K562 (cell line): ENCODE data around the gene TIMP2. TPM values are rescaled to one million over a fixed set of nuclear protein-coding genes. Genes with fewer than 3 reads are reported as not detected.

Experiments used
- ATAC-seq: fragments of 200-7000 bp; cut with Tn5 transposase; 3 replicates; pipeline ENCODE4 v1.9.1; 2020; ENCODE audit warnings: moderate library complexity
- BruUV-seq: library from RNA; stranded (reverse); fragments of 400-500 nt; replicated peaks from 2 replicates; lab custom pipeline; 2021; lab: Mats Ljungman, UMichigan
- CTCF ChIA-PET: fragments of 300-600 bp; formaldehyde crosslinking; extraction: SDS; loops from one replicate; lab custom pipeline; 2021; ENCODE audit warnings: low intra/inter-chr PET ratio; lab: Yijun Ruan, JAX
- POLR2A ChIA-PET: fragments of 300-600, 350-650 bp; sonication (Branson Sonifier 250); formaldehyde crosslinking; extraction: SDS; loops from one replicate; lab custom pipeline; 2021; ENCODE audit warnings: antibody characterized with exemption, inconsistent platforms; lab: Yijun Ruan, JAX
- DNase-seq, 4 experiments: peaks; one replicate each; pipeline versions ENCODE4 v3.0.0 to v3.0.0-alpha.2; 2011 to 2018; ENCODE audit warnings: low spot score in 3 of 4, mixed read lengths in 3 of 4; ENCODE audit errors: extremely low read depth in 1 of 4
- FAIRE-seq: peaks from 2 replicates; lab custom pipeline; 2011; peaks lifted over from hg19 to GRCh38; lab: Jason Lieb, UNC
- H2AFZ ChIP-seq: 2 replicates; pipeline ENCODE4 v1.6.0; 2011; ENCODE audit warnings: low read depth, low read length, control low read depth, inconsistent platforms
- H3K27ac ChIP-seq: fragments of 200-600 bp; 3 replicates; pipeline ENCODE4 v1.8.0; 2011; ENCODE audit warnings: low read depth, mild to moderate bottlenecking, control low read depth, inconsistent platforms, low read length, moderate library complexity, mixed read lengths; ENCODE audit errors: extremely low read depth
- H3K27me3 ChIP-seq, 2 experiments: fragments of 300-600 bp in 1 of 2; 2 replicates in 1 of 2; 3 replicates in 1 of 2; pipeline versions ENCODE4 v1.6.0 to v1.8.0; 2011; ENCODE audit warnings: inconsistent platforms in 2 of 2, low read length in 2 of 2, mild to moderate bottlenecking in 1 of 2, mixed read lengths in 1 of 2, moderate library complexity in 1 of 2; ENCODE audit not compliant: control insufficient read depth in 2 of 2, insufficient read depth in 2 of 2
- H3K36me3 ChIP-seq: fragments of 300-600 bp; 3 replicates; pipeline ENCODE4 v1.8.0; 2011; ENCODE audit warnings: mild to moderate bottlenecking, low read length, inconsistent platforms; ENCODE audit not compliant: control insufficient read depth, insufficient read depth
- H3K4me1 ChIP-seq, 2 experiments: fragments of 200-600 bp in 1 of 2; replicated peaks in 1 of 2; 2 replicates in 1 of 2; 3 replicates in 1 of 2; pipeline versions ENCODE4 v1.5.1 to v1.8.0; 2011; ENCODE audit warnings: inconsistent platforms in 2 of 2, low read length in 2 of 2, mild to moderate bottlenecking in 1 of 2, mixed read lengths in 1 of 2, moderate library complexity in 1 of 2; ENCODE audit not compliant: control insufficient read depth in 2 of 2, insufficient read depth in 2 of 2
- H3K4me2 ChIP-seq: 2 replicates; pipeline ENCODE4 v1.6.1; 2011; ENCODE audit warnings: low read length, control low read depth, inconsistent platforms, mixed read lengths; ENCODE audit not compliant: insufficient read depth
- H3K4me3 ChIP-seq: fragments of 200-600 bp; sonication (generic), shearing (Covaris generic); 2 replicates; pipeline ENCODE4 v1.5.1; 2016; ENCODE audit warnings: control low read depth, inconsistent platforms
- H3K79me2 ChIP-seq: fragments of 200-600 bp; 3 replicates; pipeline ENCODE4 v1.8.0; 2011; ENCODE audit warnings: low read length, inconsistent platforms; ENCODE audit not compliant: control insufficient read depth, insufficient read depth
- H3K9ac ChIP-seq, 2 experiments: 2 replicates each; pipeline versions ENCODE4 v1.6.0 to v1.6.1; 2011; ENCODE audit warnings: low read depth in 2 of 2, low read length in 2 of 2, control low read depth in 1 of 2, inconsistent platforms in 1 of 2, mild to moderate bottlenecking in 1 of 2, mixed read lengths in 1 of 2; ENCODE audit not compliant: insufficient read depth in 1 of 2
- H3K9me1 ChIP-seq: one replicate; pipeline ENCODE4 v1.6.0; 2011; ENCODE audit warnings: inconsistent platforms, mild to moderate bottlenecking, low read length, moderate library complexity; ENCODE audit not compliant: control insufficient read depth, insufficient read depth
- H3K9me3 ChIP-seq: replicated peaks from 2 replicates; pipeline ENCODE4 v1.5.1; 2011; ENCODE audit warnings: low read depth, low read length, inconsistent platforms; ENCODE audit not compliant: control insufficient read depth, insufficient read depth
- H4K20me1 ChIP-seq: replicated peaks from 2 replicates; pipeline ENCODE4 v1.6.1; 2011; ENCODE audit warnings: low read length, inconsistent platforms, mixed read lengths; ENCODE audit not compliant: control insufficient read depth, insufficient read depth
- CHCHD3 ChIP-seq: fragments of 250-450 bp; sonication (Bioruptor Pico); IDR thresholded peaks from 2 replicates; pipeline ENCODE4 v2.1.2; 2022; ENCODE audit warnings: mild to moderate bottlenecking
- DDX20 ChIP-seq: fragments of 450-650 bp; IDR thresholded peaks from 2 replicates; pipeline ENCODE4 v1.6.1; 2016; ENCODE audit warnings: missing genetic modification characterization, low read depth, mild to moderate bottlenecking, missing compliant biosample characterization, moderate library complexity
- MTF1 ChIP-seq: fragments of 250-450 bp; sonication (Bioruptor Pico); IDR thresholded peaks from 2 replicates; pipeline ENCODE4 v1.9.0; 2021; ENCODE audit warnings: moderate library complexity, mild to moderate bottlenecking, inconsistent platforms, borderline replicate concordance
- NELFE ChIP-seq: IDR thresholded peaks from 2 replicates; pipeline ENCODE4 v1.6.1; 2011; ENCODE audit warnings: mild to moderate bottlenecking; ENCODE audit not compliant: insufficient read depth, insufficient read length
- NRF1 ChIP-seq, 2 experiments: fragments of 450-650 bp; IDR thresholded peaks in 1 of 2; conservative IDR thresholded peaks in 1 of 2; 2 replicates each; pipeline ENCODE4 v1.6.1; 2014; ENCODE audit warnings: mild to moderate bottlenecking in 2 of 2
- POLR3A ChIP-seq: IDR thresholded peaks from 2 replicates; pipeline ENCODE4 v1.6.1; 2011; ENCODE audit warnings: borderline replicate concordance, mild to moderate bottlenecking, moderate library complexity; ENCODE audit not compliant: insufficient read length, insufficient read depth; ENCODE audit errors: extremely low read depth
- RNF2 ChIP-seq: sonication (generic); IDR thresholded peaks from 2 replicates; pipeline ENCODE4 v1.6.1; 2016
- ZNF589 ChIP-seq: fragments of 200-800 bp; sonication (Bioruptor generic); IDR thresholded peaks from 2 replicates; pipeline ENCODE4 v1.6.1; 2016; ENCODE audit warnings: low read depth, missing genetic modification characterization, missing compliant biosample characterization
- WGBS: fragments of 100-300 bp; shearing (Covaris generic); methylation state at CpG from one replicate; pipeline ENCODE4 v1.1.6; 2016; ENCODE audit warnings: low coverage, mixed read lengths; ENCODE audit not compliant: insufficient coverage; ENCODE audit errors: missing lambda C conversion rate; 5-methylcytosine and 5-hydroxymethylcytosine counted together
- in situ Hi-C: fragments of 300-500 bp; cut with MboI; formaldehyde crosslinking; loops from 4 replicates; pipeline ENCODE4 v1.15.0; 2018; ENCODE audit warnings: inconsistent platforms, mixed read lengths
- intact Hi-C: fragments of 100-400 bp; cut with micrococcal nuclease; formaldehyde crosslinking; loops from 2 replicates; pipeline ENCODE4 v1.14.2; 2022
- polyA plus RNA-seq, 8 experiments: library from polyadenylated mRNA; depleted of rRNA in 4 of 8; stranded (reverse) in 5 of 8; unstranded in 3 of 8; fragments of >200 nt; fragmentation: Nextera tagmentation in 2 of 8; fragmentation: Illumina TruSeq in 1 of 8; extraction: Ambion mirVana in 2 of 8; extraction: Trizol in 1 of 8; gene quantifications; 2 replicates each; pipeline versions ENCODE4 v1.2.1 to v1.2.3, GENCODE V29; 2011 to 2014; ENCODE audit warnings: inconsistent platforms in 1 of 8, missing spikeins in 1 of 8
- total RNA-seq, 7 experiments: library from RNA; depleted of rRNA in 6 of 7; stranded (reverse); fragments of >200 nt in 6 of 7; fragmentation: Illumina TruSeq in 2 of 7; extraction: Trizol in 2 of 7; gene quantifications; 2 replicates each; pipeline versions ENCODE4 v1.2.1 to v1.2.3, GENCODE V29; 2011 to 2021; ENCODE audit warnings: low replicate concordance in 1 of 7
- TF ChIP-seq, protein P1 (sequence below), 3 experiments: fragments of 200-800 bp in 1 of 3; fragments of 250-450 bp in 1 of 3; fragments of 450-650 bp in 1 of 3; sonication (Bioruptor Pico) in 1 of 3; sonication (Bioruptor generic) in 1 of 3; formaldehyde crosslinking in 1 of 3; IDR thresholded peaks; 2 replicates each; pipeline versions ENCODE4 v1.6.1 to v1.8.0; 2016 to 2022; ENCODE audit warnings: mild to moderate bottlenecking in 2 of 3, missing genetic modification characterization in 2 of 3, missing compliant biosample characterization in 1 of 3, moderate library complexity in 1 of 3
- TF ChIP-seq, protein P2 (sequence below): fragments of 250-450 bp; sonication (Bioruptor Pico); IDR thresholded peaks from 2 replicates; pipeline ENCODE4 v1.8.0; 2021; ENCODE audit warnings: moderate library complexity, mild to moderate bottlenecking, inconsistent platforms
- TF ChIP-seq, protein P3 (sequence below): fragments of 450-650 bp; IDR thresholded peaks from 2 replicates; pipeline ENCODE4 v1.6.1; 2017; ENCODE audit warnings: mild to moderate bottlenecking, moderate library complexity
- TF ChIP-seq, protein P4 (sequence below): fragments of 200-800 bp; sonication (Bioruptor generic); IDR thresholded peaks from 2 replicates; pipeline ENCODE4 v1.6.1; 2017; ENCODE audit warnings: missing genetic modification characterization, missing compliant biosample characterization

Gene TIMP2
- total and polyA plus RNA-seq, 9 of the 15 experiments (the other 6 are each of a cell fraction or from before 2014, with no cell fraction given), result 0.55 TPM; not detected in 8

DNA sequence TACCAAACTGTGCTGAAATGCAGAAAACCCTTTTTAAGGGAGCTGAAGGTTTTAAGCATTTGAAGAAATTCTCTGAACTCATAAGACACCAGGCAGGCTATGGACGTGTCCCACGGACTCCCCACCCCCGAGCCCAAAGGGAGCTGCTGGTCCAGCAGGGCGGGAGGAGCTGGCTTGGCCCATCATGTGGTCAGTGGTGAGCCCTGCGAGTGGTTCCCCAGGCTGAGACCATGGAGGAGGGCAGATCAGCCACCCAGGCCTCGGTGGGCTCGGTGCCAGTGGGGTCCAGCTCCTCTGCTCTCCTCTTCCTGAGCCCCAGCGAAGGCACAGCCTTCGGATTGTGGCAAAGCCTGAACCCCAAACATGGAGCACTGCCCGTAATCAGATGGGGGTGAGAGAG is 27.5 kb upstream of the TIMP2 start:
- Histone ChIP-seq H3K9ac (peak overlapping the region in 1 of 2 experiments; percentile 47; a peak in 2 of 4 replicates), H2AFZ (no peak overlapping the region), H3K4me1 (0 out of 5 replicates have a peak, but pooled peaks cover 0 to 2% of the 10 kb centered on the region in 2 experiments), H3K36me3 (no peaks in the 10 kb centered on the region), H3K27me3 (peaks cover 55 to 90% of the 10 kb centered on the region in 2 experiments), H3K27ac (no peak overlapping the region), H3K4me2 (no peak overlapping the region), H3K9me1 (no peaks in the 10 kb centered on the region), H3K79me2 (no peaks in the 10 kb centered on the region), H4K20me1 (peaks cover 7% of the 10 kb centered on the region; the same call in 1 of the 2 replicates), H3K9me3 (no peaks in the 10 kb centered on the region), H3K4me3 (no peak overlapping the region)
- FAIRE-seq (no peak), DNase-seq (no peak), ATAC-seq (no peak)
- intact Hi-C loops, result no loop called here
- no TSS peak for BruUV-seq
- ChIA-PET CTCF (no interaction called here), POLR2A (interaction anchor here (0.6 to 0.8 kb wide), 2 partner anchors 8 to 19 kb away, joined by 3 read pairs; no protein-coding TSS in a partner anchor)
- in situ Hi-C loops, result no loop called here
- WGBS, result 5% methylated on average over 9 of the region's 10 CpGs
- TF ChIP-seq POLR3A, result no peak
- no peak for TF ChIP-seq MTF1
- TF ChIP-seq RNF2, result no peak
- no peak for TF ChIP-seq ZNF589 (CRISPR knock-in tag)
- TF ChIP-seq DDX20 (tag), result no peak
- TF ChIP-seq, protein P1, sequence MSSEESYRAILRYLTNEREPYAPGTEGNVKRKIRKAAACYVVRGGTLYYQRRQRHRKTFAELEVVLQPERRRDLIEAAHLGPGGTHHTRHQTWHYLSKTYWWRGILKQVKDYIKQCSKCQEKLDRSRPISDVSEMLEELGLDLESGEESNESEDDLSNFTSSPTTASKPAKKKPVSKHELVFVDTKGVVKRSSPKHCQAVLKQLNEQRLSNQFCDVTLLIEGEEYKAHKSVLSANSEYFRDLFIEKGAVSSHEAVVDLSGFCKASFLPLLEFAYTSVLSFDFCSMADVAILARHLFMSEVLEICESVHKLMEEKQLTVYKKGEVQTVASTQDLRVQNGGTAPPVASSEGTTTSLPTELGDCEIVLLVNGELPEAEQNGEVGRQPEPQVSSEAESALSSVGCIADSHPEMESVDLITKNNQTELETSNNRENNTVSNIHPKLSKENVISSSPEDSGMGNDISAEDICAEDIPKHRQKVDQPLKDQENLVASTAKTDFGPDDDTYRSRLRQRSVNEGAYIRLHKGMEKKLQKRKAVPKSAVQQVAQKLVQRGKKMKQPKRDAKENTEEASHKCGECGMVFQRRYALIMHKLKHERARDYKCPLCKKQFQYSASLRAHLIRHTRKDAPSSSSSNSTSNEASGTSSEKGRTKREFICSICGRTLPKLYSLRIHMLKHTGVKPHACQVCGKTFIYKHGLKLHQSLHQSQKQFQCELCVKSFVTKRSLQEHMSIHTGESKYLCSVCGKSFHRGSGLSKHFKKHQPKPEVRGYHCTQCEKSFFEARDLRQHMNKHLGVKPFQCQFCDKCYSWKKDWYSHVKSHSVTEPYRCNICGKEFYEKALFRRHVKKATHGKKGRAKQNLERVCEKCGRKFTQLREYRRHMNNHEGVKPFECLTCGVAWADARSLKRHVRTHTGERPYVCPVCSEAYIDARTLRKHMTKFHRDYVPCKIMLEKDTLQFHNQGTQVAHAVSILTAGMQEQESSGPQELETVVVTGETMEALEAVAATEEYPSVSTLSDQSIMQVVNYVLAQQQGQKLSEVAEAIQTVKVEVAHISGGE (CRISPR knock-in tag; IDR thresholded peaks at IDR 0.05), result no peak
- TF ChIP-seq, protein P2, sequence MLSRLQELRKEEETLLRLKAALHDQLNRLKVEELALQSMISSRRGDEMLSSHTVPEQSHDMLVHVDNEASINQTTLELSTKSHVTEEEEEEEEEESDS (CRISPR knock-in tag), result no peak
- no peak for TF ChIP-seq CHCHD3
- TF ChIP-seq NELFE, result no peak
- TF ChIP-seq, protein P3, sequence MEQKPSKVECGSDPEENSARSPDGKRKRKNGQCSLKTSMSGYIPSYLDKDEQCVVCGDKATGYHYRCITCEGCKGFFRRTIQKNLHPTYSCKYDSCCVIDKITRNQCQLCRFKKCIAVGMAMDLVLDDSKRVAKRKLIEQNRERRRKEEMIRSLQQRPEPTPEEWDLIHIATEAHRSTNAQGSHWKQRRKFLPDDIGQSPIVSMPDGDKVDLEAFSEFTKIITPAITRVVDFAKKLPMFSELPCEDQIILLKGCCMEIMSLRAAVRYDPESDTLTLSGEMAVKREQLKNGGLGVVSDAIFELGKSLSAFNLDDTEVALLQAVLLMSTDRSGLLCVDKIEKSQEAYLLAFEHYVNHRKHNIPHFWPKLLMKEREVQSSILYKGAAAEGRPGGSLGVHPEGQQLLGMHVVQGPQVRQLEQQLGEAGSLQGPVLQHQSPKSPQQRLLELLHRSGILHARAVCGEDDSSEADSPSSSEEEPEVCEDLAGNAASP, result no peak
- TF ChIP-seq NRF1 (conservative IDR thresholded peaks at IDR 0.05 in 1 of 2, IDR thresholded peaks at IDR 0.05 in 1 of 2), result no peak
- TF ChIP-seq, protein P4, sequence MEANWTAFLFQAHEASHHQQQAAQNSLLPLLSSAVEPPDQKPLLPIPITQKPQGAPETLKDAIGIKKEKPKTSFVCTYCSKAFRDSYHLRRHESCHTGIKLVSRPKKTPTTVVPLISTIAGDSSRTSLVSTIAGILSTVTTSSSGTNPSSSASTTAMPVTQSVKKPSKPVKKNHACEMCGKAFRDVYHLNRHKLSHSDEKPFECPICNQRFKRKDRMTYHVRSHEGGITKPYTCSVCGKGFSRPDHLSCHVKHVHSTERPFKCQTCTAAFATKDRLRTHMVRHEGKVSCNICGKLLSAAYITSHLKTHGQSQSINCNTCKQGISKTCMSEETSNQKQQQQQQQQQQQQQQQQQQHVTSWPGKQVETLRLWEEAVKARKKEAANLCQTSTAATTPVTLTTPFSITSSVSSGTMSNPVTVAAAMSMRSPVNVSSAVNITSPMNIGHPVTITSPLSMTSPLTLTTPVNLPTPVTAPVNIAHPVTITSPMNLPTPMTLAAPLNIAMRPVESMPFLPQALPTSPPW (CRISPR knock-in tag), result no peak
